Measurements from ENCODE around the gene FFAR3.
"Not testable (repeated sequence)": the region's sequence is repeated elsewhere in the genome, so short reads cannot be mapped to it uniquely, and the experiment has no call there.

FFAR3 gene

DNA sequence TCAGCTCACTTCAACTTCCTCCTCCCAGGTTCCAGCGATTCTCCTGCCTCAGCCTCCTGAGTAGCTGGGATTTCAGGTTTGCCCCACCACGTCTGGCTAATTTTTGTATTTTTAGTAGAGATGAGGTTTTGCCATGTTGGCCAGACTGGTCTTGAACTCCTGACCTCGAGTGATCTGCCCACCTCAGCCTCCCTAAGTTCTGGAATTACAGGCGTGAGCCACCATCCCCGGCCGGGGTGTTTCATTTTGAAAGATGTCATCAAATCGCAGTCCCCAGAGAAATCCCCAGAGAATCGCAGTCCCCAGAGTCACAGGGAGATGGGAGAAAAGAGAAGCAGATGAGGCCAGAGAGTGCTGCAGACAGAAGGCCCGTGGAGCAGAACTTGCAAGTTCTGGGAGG lies 43.2 kb downstream of the FFAR3 start:
- DNase-seq (ENCODE audit: low spot score): not testable (repeated sequence)

DNA sequence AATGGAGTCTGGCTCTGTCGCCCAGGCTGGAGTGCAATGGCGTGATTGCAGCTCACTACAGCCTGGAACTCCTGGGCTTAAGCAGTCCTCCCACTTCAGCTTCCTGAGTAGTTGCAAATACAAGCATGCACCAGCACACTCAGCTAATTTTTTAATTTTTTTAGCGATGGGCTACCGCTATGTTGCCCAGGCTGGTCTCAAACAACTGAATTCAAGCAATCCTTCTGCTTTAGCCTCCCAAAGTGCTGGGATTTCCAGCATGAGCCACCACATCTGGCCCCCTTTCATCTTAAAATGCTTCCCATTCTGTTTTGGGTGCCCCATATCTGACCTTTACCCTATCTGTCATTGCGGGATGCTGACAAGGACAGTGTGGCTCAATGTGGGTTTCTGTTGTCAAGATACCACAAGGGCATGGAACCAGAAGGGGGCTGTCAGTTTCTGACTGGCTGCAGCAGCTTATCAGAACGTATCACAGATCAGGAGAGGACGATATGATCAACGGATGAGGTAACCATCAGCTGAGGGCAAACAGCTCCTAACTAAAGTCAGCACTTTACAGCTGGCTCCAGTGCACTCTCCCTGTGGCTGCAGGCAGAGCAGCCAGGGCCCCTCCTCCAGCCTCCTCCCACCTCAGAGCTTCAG lies 45.0 kb downstream of the FFAR3 start:
- DNase-seq (ENCODE audit: low spot score): no peak

DNA sequence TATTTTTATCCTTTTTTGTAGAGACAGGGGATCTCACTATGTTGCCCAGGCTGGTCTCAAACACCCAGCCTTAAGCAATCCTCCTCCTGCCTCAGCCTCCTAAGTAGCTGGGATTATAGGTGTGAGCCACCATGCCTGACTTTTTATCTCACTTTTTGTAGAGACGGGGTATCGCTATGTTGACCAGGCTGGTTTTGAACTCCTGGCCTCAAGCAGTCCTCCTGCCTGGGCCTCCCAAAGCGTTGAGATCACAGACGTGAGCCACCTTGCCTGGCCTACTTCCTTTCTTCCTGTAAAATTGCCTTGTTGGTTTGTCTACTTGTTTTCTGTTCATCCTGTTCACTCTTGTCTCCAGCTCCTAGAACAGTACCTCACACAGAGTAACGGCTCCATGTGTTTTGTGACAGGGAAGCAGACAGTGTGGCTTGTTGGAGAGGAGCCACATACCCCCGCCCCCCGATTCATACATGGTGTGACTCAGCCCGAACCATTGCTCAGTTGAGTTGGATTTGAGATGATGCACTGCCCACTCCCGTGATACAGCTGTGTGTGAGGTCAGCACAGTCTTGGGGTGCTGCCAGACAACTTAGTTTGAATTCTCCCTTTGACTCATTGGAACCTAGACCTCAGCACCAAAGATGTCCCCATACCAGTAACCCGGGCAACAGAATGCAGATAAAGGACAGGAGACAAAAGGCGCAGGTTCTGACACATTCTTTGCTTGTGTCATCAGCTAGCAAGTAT lies 46.8 kb downstream of the FFAR3 start:
- no peak for DNase-seq (ENCODE audit: low spot score)

- DNase-seq (ENCODE audit: low spot score): no peak
These were observed 49.4 kb downstream of the FFAR3 start for GRCh38 chr19:35407619-35408018.

DNA sequence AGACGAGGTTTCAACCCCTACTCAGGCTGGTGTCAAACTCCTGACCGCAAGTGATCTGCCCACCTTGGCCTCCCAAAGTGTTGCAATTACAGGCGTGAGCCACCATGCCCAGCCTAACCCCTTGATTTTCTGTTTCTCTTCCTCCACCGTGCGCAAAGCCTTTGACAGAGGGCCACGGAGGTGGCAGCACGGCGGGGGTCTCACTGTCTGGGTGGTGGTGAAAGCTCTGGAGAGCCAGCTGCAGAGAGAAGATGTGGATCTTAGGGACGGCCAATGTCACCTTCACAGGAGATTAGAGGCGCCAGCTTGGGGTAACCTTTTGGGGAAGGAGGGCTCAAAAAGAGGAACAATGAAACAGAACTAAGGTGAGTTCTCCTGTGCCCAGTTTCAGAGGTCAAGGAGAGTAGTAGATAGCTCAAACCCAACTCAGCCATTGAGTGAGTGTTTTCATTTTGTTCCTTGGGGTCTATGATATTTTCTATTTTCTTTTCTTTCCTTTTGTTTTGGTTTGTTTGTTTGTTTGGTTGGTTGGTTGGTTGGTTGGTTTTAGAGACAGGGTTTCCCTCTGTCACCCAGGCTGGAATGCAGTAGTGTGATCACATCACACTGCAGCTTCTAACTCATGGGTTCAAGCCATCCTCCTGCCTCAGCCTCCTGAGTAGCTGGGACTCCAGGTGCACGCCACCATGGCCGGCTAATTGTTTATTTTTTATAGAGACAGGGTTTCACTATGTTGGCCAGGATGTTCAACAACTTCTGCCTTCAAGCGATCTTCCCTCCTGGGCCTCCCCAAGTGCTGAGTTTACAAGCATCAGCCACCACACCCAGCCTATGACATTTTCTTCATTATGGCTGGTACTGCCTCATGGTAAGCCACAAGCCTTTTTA lies 50.3 kb downstream of the FFAR3 start:
- no peak for DNase-seq (ENCODE audit: low spot score)

GRCh38 chr19:35409191-35409590 lies 50.9 kb downstream of the FFAR3 start:
- no peak for DNase-seq (ENCODE audit: low spot score)
